Upper lobe of left lung (tissue), 4 donors: ENCODE data around the gene TFG.

Experiments used
- EP300 ChIP-seq, 4 donors: sonication (generic); formaldehyde crosslinking; IDR thresholded peaks; one replicate each; pipeline ENCODE4 v1.5.1; 2017; ENCODE audit warnings: antibody characterized with exemption in 4 of 4, control low read depth in 2 of 4
- POLR2A ChIP-seq, 4 donors: fragments of 450-650 bp; IDR thresholded peaks; one replicate each; pipeline ENCODE4 v1.5.1; 2016 to 2017; ENCODE audit warnings: antibody characterized with exemption in 4 of 4, mild to moderate bottlenecking in 2 of 4
- POLR2AphosphoS5 ChIP-seq, 2 donors: sonication (generic); formaldehyde crosslinking; IDR thresholded peaks; one replicate each; pipeline ENCODE4 v1.5.1; 2017; ENCODE audit warnings: antibody characterized with exemption in 2 of 2
- TF ChIP-seq, protein P1 (sequence below), 6 experiments: fragments of 450-650 bp in 4 of 6; fragments of 200-600 bp in 2 of 6; sonication (generic) in 2 of 6; IDR thresholded peaks; one replicate each; pipeline ENCODE4 v1.5.1; 2016 to 2019; ENCODE audit warnings: antibody characterized with exemption in 6 of 6

DNA sequence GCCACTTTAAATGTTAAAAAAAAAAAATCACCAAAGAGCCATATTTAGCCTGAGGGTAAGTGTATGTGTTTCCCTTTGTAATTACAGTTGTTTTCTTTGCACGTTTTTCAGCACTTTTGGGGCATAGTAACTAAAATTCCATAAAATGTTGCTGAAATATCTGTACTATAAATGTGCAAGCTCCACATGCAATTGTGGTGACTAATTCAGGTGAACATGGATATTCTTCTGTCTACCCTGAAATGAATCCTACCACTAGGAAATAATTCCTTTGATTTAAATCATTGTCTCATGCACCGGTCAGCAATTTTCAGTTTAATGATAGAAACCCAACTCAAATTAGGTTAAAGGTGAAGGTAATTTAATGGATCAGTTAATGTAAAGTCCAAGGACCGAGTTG is 13.1 kb upstream of the TFG start:
- TF ChIP-seq, protein P1, sequence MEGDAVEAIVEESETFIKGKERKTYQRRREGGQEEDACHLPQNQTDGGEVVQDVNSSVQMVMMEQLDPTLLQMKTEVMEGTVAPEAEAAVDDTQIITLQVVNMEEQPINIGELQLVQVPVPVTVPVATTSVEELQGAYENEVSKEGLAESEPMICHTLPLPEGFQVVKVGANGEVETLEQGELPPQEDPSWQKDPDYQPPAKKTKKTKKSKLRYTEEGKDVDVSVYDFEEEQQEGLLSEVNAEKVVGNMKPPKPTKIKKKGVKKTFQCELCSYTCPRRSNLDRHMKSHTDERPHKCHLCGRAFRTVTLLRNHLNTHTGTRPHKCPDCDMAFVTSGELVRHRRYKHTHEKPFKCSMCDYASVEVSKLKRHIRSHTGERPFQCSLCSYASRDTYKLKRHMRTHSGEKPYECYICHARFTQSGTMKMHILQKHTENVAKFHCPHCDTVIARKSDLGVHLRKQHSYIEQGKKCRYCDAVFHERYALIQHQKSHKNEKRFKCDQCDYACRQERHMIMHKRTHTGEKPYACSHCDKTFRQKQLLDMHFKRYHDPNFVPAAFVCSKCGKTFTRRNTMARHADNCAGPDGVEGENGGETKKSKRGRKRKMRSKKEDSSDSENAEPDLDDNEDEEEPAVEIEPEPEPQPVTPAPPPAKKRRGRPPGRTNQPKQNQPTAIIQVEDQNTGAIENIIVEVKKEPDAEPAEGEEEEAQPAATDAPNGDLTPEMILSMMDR (IDR thresholded peaks at IDR 0.05): no peak
- TF ChIP-seq POLR2A (IDR thresholded peaks at IDR 0.05) (no peak), EP300 (IDR thresholded peaks at IDR 0.05) (no peak), POLR2AphosphoS5 (IDR thresholded peaks at IDR 0.05) (no peak)
